DMS53 (cell line): Measurements from ENCODE around the gene TRIM69.

Experiments used
- DNase-seq: peaks from one replicate; lab custom pipeline; 2025; lab: John Stamatoyannopoulos, UW

TRIM69 gene

DNA sequence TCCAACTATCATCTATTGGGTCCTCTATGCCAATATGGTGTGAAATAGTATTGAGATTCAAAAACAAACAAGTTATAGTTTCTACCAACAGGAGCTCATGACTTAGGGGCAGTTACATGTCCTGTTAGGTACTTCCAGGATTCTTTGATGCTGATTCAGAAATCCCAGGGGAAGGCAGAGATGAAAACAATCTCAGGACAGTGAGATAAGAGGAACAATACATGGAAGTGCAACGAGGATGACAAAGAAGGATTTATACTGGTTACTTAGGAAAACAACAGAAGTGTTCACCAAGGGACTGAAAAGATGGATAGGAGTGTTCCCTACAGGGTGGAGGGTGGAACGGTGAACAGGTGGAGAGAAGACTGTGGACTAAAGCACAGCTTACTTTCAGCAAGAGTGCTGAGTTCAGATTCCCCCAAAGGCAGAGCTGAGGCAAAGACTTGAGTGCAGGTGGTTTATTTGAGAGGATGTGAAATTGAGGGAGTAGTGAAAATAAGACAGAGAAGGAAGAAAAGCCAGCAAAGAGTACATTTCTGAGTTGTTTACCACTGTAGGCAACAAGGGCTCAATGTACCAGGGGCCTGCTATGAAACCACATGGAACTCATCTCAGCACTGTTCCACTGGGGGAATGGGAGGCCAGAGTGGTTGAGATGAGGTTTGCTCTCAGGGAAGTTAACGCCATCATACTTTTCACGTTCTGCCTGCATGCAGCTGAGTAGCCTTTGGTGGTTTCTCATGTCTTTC is 68.1 kb downstream of the TRIM69 start:
- no peak for DNase-seq

DNA sequence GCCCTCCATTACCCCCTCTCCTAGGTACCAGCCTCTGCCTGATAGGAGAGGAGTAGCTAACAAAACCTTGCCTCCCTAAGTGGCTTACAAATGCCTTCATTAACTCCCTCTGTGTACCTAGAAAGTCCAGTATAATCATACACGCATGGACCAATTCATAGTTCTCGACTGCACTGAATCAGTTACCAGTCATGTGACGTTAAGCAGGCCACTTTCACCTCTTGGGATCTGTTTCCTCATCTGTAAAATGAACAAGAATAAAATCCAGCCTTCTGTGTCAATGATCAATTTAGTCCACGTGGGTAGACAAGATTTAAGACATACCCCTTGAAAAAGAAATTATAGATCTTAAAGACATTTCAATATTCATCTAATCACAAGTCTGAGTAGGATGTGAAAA is 72.2 kb downstream of the TRIM69 start:
- DNase-seq, result no peak

DNA sequence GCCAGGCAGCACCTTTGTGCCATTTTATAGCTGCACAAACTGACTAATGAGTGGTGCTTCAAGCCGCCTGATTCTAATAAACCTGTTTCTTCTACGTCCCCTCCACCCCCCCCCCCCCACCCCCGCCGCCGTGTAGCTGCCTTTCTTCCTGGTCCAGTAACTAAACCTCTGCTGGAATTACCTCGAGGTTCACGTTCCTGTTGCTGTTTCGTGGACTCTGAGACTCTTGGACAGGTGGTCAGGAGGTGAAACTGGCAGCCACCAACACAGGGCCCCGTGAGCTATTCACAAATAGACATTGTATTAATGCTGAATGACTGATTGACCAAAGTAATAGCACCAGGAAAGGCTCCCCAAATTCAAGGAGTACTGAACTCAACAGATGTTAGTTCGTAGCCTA is 73.9 kb downstream of the TRIM69 start:
- DNase-seq, result no peak

DNA sequence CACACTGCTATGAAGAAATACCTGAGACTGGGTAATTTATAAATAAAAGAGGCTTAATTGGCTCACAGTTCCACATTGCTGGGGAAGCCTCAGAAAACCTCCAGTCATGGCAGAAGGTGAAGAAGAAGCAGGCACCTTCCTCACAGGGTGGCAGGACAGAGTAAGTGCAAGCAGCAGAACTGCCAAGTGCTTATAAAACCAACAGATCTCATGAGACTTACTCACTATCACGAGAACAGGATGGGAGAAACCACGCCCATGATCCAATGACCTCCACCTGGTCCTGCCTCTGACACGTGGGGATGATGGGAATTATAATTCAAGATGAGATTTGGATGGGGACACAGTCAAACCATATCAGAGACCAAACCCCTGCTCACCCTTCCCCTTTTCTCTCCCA is 75.0 kb downstream of the TRIM69 start:
- peak; percentile 84 for DNase-seq

DNA sequence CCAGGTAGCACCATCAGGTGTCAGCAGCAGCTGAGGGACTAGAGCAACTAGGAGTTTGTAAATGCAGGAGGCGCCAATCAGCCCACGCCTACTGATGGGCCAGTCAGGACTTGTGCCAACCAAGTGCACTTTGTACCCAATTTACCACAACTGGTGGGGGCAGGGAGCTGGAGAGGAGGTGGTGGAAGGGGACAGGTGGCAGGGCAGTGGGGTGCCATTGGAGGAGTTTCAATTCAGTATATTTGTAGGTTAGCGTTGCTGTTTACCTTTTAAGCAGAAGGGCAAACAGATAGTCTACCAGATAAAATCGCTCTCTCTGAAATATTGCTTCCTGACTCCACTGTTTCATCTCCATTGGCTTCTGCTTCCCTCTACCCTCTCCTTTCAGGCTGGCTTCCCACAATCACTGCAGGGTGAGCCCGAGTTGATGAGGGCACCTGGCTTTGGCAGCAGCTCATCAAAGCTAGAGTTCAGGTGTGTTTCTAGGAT is 75.7 kb downstream of the TRIM69 start:
- peak; percentile 95 for DNase-seq

DNA sequence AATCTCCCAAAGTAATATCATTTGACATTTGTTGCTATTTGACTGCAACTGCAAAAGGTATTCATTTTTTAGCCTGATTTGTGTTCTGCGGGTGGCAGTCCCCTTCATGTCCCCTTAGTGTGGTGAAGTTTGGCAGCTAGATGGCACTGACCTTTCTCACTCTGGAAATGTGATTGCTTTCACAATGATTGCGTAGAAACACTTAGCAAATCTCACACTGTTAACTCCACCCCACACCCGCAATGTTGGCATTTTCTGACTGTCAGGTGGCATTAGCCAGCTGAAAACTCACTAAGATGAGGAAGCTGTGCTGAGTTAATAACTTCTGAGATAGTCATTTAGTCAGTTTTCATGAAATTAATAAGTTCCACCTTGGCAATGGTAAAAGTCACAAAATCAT is 76.9 kb downstream of the TRIM69 start:
- peak; percentile 40 for DNase-seq
